HFFc6 (cell line): ENCODE data around the gene ARPC1B. TPM values are rescaled to one million over a fixed set of nuclear protein-coding genes. Genes with fewer than 3 reads are reported as not detected.
A peak's percentile ranks its signal among the peaks of the same experiment; 100 is the strongest.

Source experiments
- DNase-seq: peaks from one replicate; pipeline ENCODE4 v3.0.0-alpha.2; 2018
- H3K27ac Mint-ChIP-seq: 2 replicates; pipeline ENCODE4 v1.8.0; 2020; ENCODE audit warnings: mild to moderate bottlenecking, mixed read lengths
- H3K27me3 Mint-ChIP-seq: 2 replicates; pipeline ENCODE4 v1.8.0; 2021; ENCODE audit warnings: mild to moderate bottlenecking, moderate library complexity, mixed read lengths; ENCODE audit not compliant: insufficient read depth
- H3K36me3 Mint-ChIP-seq: 2 replicates; pipeline ENCODE4 v1.8.0; 2021; ENCODE audit warnings: low read depth, mixed read lengths
- H3K4me1 Mint-ChIP-seq: 2 replicates; pipeline ENCODE4 v1.8.0; 2020; ENCODE audit warnings: low read depth, mixed read lengths
- H3K4me3 Mint-ChIP-seq: 2 replicates; pipeline ENCODE4 v1.8.0; 2020; ENCODE audit warnings: mild to moderate bottlenecking, moderate library complexity, mixed read lengths
- H3K9me3 Mint-ChIP-seq: 2 replicates; pipeline ENCODE4 v1.8.0; 2020; ENCODE audit warnings: mild to moderate bottlenecking, mixed read lengths
- total RNA-seq, 6 experiments: library from RNA; stranded (reverse); fragmentation: NEBNext Ultra II Directional; extraction: Animal tissue kit (Norgen Biotek cat#: 25700); gene quantifications; 2 replicates in 1 of 6; 3 replicates in 5 of 6; pipeline ENCODE4 v1.2.3, GENCODE V29; 2021
- TF ChIP-seq, protein P1 (sequence below): fragments of 200-600 bp; sonication (generic); IDR thresholded peaks from 2 replicates; pipeline ENCODE4 v1.5.0; 2021; ENCODE audit warnings: antibody characterized with exemption, mild to moderate bottlenecking

Gene ARPC1B
- total RNA-seq, 6 experiments from 2014 or later, result 233 to 281 (median 249) TPM

DNA sequence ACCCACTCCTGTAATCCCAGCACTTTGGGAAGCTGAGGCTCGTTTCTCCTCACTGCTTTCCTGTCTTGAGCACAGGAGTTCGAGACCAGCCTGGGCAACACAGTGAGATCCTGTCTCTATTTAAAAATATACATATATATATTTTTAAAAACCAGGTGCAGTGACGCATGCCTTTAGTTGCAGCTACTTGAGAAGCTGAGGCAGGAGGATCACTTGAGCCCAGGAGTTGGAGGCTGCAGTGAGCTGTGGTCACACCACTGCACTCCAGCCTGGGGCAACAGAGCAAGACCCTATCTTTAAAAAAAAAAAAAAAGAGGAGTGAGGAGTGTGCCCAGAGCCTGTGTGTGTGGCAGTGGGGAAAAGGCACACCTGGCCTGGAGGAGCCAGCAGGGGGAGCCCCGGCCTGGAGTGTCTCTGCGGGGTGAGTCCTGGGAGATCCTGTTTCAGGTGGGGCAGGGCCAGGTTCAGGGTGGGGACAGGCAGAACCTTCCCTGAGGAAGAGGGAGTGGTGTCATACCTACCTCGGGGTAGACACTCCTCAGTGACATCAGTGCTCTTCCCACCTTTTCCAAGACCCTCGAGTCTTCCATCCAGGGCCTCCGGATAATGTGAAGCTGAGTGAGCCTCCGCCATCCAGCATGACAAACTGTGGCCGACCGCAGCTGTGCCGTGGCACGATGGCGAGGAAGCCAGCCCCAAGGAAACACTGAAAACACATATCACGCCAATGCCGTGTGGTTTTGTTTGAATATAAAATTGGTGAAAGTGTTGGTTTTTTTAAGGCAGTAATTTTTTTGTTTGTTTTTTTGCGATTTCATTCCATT is 9.0 kb upstream of the ARPC1B start:
- H3K4me3 Mint-ChIP-seq, result no peak overlapping the region
- H3K27ac Mint-ChIP-seq, result no peak overlapping the region
- DNase-seq, result no peak
- TF ChIP-seq, protein P1, sequence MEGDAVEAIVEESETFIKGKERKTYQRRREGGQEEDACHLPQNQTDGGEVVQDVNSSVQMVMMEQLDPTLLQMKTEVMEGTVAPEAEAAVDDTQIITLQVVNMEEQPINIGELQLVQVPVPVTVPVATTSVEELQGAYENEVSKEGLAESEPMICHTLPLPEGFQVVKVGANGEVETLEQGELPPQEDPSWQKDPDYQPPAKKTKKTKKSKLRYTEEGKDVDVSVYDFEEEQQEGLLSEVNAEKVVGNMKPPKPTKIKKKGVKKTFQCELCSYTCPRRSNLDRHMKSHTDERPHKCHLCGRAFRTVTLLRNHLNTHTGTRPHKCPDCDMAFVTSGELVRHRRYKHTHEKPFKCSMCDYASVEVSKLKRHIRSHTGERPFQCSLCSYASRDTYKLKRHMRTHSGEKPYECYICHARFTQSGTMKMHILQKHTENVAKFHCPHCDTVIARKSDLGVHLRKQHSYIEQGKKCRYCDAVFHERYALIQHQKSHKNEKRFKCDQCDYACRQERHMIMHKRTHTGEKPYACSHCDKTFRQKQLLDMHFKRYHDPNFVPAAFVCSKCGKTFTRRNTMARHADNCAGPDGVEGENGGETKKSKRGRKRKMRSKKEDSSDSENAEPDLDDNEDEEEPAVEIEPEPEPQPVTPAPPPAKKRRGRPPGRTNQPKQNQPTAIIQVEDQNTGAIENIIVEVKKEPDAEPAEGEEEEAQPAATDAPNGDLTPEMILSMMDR, result peak; percentile 73
- peaks cover 28% of the 10 kb centered on the region for H3K4me1 Mint-ChIP-seq
- H3K9me3 Mint-ChIP-seq, result no peaks in the 10 kb centered on the region
- H3K36me3 Mint-ChIP-seq, result peaks cover 16% of the 10 kb centered on the region; the same call in 1 of the 2 replicates
- peaks cover 1% of the 10 kb centered on the region; the same call in 1 of the 2 replicates for H3K27me3 Mint-ChIP-seq

DNA sequence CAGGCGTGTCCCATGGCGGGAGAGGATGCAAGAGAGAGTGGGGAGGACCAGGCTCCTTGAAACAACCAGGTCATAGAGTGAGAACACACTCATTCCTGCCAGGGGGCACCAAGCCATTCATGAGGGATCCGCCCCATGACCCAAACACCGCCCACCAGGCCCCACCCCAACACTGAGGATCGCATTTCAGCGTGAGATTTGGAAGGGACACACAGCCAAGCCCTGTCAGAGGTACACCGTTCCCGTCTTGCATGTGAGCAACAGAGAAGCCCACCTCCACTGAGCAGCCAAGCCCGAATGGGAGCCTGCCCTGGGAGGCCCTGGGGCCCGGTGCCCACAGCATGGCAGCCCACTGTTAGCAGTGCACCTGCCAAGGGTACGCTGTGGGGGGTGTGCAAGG is 7.9 kb upstream of the ARPC1B start:
- no peak overlapping the region for H3K4me3 Mint-ChIP-seq
- peaks cover 16% of the 10 kb centered on the region; the same call in 1 of the 2 replicates for H3K36me3 Mint-ChIP-seq

DNA sequence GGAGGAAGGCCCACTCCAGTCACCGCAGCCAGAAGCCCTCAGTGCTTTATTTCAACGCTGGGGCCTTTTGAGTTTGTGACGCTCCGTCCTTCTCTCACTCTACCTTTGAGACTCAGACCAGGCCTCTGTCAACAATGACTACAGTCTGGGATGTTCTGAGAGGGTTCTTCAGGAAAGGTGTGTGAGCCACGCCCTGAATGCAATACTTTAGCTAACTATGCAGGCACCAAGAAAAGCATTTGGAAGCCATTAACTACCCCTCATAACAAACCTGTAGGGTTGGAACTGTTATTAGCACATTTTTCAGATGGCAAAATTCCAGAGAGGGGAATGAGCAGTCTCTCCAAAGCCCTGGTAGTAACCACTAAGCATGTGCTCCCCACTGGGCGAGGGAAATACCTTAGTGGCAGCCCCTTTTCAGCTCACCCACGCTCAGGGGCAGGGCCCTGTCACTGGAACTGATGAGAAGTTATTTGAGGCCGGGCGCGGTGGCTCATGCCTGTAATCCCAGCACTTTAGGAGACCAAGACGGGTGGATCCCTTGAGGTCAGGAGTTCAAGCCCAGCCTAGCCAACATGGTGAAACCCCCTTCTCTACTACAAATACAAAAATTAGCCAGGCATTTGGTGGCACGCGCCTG is 5.7 kb upstream of the ARPC1B start:
- DNase-seq, result no peak
- no peaks in the 10 kb centered on the region for H3K9me3 Mint-ChIP-seq
- H3K4me3 Mint-ChIP-seq, result no peak overlapping the region
- TF ChIP-seq, protein P1, result no peak
- no peak overlapping the region; the same call in 1 of the 2 replicates for H3K27ac Mint-ChIP-seq
- H3K4me1 Mint-ChIP-seq, result peaks cover 17% of the 10 kb centered on the region
- peaks cover 3% of the 10 kb centered on the region; the same call in 1 of the 2 replicates for H3K27me3 Mint-ChIP-seq
- peaks cover 16% of the 10 kb centered on the region; the same call in 1 of the 2 replicates for H3K36me3 Mint-ChIP-seq

More for the DNA sequence above, 7.9 kb upstream of the ARPC1B start:
- Mint-ChIP-seq H3K27ac (no peak overlapping the region), H3K27me3 (no peaks in the 10 kb centered on the region), H3K9me3 (no peaks in the 10 kb centered on the region), H3K4me1 (peaks cover 25% of the 10 kb centered on the region)
- TF ChIP-seq, protein P1, result no peak
- no peak for DNase-seq

DNA sequence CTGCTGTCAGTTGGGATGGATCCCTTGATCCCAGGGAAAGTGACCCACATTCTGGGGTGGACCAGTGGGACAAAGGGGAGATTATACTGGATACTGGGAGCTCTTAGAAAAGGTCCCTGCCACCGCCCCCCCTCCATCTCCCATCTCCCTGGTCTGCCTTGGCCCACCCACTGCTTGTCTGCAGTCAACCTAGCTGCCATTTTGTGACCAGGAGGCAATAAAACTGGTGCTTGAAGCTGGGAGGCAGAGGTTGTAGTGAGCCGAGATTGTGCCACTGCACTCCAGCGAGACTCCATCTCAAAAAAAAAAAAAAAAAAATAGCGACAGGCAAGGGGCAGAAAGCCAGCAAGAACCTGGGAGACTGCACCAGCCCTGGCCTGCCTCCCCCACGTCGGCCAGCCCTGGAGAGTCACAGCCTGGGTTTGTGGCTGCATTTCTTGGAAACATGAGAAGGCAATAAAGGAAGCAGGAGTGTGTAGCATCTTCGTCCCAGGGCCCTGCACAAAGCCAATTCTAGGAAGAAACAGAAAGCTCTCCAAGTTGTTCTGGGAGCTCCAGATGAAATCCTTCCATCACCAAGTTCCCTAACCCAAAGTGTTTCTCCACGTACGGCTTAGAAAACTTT is 4.7 kb upstream of the ARPC1B start:
- H3K9me3 Mint-ChIP-seq, result no peaks in the 10 kb centered on the region
- peaks cover 3% of the 10 kb centered on the region; the same call in 1 of the 2 replicates for H3K27me3 Mint-ChIP-seq
- H3K36me3 Mint-ChIP-seq, result peaks cover 16% of the 10 kb centered on the region; the same call in 1 of the 2 replicates
- peaks cover 17% of the 10 kb centered on the region for H3K4me1 Mint-ChIP-seq
- TF ChIP-seq, protein P1, result no peak
- H3K4me3 Mint-ChIP-seq, result no peak overlapping the region
- peak overlapping the region; percentile 31; the same call in 1 of the 2 replicates for H3K27ac Mint-ChIP-seq
- no peak for DNase-seq

DNA sequence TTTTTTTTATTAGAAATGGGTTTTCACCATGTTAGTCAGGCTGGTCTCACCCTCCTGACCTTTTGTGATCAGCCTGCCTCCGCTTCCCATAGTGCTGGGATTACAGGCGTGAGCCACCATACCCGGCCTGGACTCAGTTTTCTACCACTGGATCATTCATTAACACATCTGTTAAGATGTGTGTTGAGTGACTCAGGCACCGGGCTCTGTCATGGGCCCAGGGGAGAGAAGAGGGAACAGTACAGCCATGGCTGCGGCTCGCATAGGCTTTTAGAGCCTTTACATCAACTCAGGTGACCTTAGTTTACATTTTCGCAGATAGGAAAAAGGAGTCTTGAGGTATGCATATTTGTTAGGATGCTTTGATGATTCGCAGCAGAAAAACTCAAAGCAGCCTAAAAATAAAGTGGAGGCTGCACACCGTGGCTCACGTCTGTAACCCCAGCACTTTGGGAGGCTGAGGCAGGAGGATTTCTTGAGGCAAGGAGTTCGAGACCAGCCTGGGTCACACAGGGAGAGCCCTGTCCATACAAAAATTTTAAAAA is 3.1 kb upstream of the ARPC1B start:
- Mint-ChIP-seq H3K4me3 (no peak overlapping the region; the same call in 1 of the 2 replicates), H3K36me3 (peaks cover 7% of the 10 kb centered on the region; the same call in 1 of the 2 replicates), H3K27me3 (peaks cover 3% of the 10 kb centered on the region; the same call in 1 of the 2 replicates), H3K9me3 (no peaks in the 10 kb centered on the region), H3K27ac (peak overlapping the region; percentile 53; the same call in 1 of the 2 replicates), H3K4me1 (peaks cover 17% of the 10 kb centered on the region)
- TF ChIP-seq, protein P1, result no peak
- no peak for DNase-seq
